ENCODE results near the gene FAM193A.

FAM193A gene

DNA sequence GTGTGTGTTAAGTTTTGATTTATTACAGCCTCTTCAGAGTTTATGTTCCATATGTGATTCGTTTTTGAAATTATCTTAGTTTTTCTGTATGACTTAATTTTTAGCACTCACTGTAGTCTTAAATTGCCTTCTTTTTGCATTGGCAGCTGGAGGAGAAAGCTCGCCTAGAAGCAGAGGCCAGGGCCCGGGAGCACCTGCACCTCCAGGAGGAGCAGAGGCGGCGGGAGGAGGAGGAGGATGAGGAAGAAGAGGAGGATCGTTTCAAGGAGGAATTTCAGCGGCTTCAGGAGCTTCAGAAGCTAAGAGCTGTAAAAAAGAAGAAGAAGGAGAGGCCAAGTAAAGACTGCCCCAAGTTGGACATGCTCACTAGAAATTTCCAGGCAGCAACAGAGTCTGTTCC lies 163.1 kb downstream of the FAM193A start:
- no peak for ATAC-seq
- TF ChIP-seq CSDC2 (CRISPR knock-in tag; IDR thresholded peaks at IDR 0.05) (no peak), ZNF565 (CRISPR knock-in tag; conservative IDR thresholded peaks at IDR 0.05; ENCODE audit: low read depth) (no peak), TOX (CRISPR knock-in tag; IDR thresholded peaks at IDR 0.05; ENCODE audit: borderline replicate concordance) (no peak), ZNF8 (CRISPR knock-in tag; IDR thresholded peaks at IDR 0.05) (no peak), PPARA (CRISPR knock-in tag; IDR thresholded peaks at IDR 0.05; ENCODE audit: borderline replicate concordance) (no peak), ARNTL (CRISPR knock-in tag; IDR thresholded peaks at IDR 0.05; ENCODE audit: borderline replicate concordance, low read depth) (no peak), ZFP30 (CRISPR knock-in tag; IDR thresholded peaks at IDR 0.05) (no peak), GLIS3 (CRISPR knock-in tag; IDR thresholded peaks at IDR 0.05) (no peak), ZNF70 (CRISPR knock-in tag; IDR thresholded peaks at IDR 0.05) (no peak), BACH2 (CRISPR knock-in tag; IDR thresholded peaks at IDR 0.05; ENCODE audit: borderline replicate concordance) (no peak), RARB (CRISPR knock-in tag; IDR thresholded peaks at IDR 0.05) (no peak), OSR1 (CRISPR knock-in tag; IDR thresholded peaks at IDR 0.05) (no peak), SNAI2 (CRISPR knock-in tag; IDR thresholded peaks at IDR 0.05) (no peak), ISL1 (CRISPR knock-in tag; IDR thresholded peaks at IDR 0.05) (no peak), ESRRG (CRISPR knock-in tag; IDR thresholded peaks at IDR 0.05) (no peak)
- TF ChIP-seq, protein P1, sequence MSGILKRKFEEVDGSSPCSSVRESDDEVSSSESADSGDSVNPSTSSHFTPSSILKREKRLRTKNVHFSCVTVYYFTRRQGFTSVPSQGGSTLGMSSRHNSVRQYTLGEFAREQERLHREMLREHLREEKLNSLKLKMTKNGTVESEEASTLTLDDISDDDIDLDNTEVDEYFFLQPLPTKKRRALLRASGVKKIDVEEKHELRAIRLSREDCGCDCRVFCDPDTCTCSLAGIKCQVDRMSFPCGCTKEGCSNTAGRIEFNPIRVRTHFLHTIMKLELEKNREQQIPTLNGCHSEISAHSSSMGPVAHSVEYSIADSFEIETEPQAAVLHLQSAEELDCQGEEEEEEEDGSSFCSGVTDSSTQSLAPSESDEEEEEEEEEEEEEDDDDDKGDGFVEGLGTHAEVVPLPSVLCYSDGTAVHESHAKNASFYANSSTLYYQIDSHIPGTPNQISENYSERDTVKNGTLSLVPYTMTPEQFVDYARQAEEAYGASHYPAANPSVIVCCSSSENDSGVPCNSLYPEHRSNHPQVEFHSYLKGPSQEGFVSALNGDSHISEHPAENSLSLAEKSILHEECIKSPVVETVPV (CRISPR knock-in tag; IDR thresholded peaks at IDR 0.05): no peak
- TF ChIP-seq, protein P2, sequence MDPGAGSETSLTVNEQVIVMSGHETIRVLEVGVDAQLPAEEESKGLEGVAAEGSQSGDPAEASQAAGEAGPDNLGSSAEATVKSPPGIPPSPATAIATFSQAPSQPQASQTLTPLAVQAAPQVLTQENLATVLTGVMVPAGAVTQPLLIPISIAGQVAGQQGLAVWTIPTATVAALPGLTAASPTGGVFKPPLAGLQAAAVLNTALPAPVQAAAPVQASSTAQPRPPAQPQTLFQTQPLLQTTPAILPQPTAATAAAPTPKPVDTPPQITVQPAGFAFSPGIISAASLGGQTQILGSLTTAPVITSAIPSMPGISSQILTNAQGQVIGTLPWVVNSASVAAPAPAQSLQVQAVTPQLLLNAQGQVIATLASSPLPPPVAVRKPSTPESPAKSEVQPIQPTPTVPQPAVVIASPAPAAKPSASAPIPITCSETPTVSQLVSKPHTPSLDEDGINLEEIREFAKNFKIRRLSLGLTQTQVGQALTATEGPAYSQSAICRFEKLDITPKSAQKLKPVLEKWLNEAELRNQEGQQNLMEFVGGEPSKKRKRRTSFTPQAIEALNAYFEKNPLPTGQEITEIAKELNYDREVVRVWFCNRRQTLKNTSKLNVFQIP (CRISPR knock-in tag; IDR thresholded peaks at IDR 0.05; ENCODE audit: borderline replicate concordance, low read depth): no peak
- TF ChIP-seq, protein P3, sequence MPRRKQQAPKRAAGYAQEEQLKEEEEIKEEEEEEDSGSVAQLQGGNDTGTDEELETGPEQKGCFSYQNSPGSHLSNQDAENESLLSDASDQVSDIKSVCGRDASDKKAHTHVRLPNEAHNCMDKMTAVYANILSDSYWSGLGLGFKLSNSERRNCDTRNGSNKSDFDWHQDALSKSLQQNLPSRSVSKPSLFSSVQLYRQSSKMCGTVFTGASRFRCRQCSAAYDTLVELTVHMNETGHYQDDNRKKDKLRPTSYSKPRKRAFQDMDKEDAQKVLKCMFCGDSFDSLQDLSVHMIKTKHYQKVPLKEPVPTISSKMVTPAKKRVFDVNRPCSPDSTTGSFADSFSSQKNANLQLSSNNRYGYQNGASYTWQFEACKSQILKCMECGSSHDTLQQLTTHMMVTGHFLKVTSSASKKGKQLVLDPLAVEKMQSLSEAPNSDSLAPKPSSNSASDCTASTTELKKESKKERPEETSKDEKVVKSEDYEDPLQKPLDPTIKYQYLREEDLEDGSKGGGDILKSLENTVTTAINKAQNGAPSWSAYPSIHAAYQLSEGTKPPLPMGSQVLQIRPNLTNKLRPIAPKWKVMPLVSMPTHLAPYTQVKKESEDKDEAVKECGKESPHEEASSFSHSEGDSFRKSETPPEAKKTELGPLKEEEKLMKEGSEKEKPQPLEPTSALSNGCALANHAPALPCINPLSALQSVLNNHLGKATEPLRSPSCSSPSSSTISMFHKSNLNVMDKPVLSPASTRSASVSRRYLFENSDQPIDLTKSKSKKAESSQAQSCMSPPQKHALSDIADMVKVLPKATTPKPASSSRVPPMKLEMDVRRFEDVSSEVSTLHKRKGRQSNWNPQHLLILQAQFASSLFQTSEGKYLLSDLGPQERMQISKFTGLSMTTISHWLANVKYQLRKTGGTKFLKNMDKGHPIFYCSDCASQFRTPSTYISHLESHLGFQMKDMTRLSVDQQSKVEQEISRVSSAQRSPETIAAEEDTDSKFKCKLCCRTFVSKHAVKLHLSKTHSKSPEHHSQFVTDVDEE (CRISPR knock-in tag; IDR thresholded peaks at IDR 0.05): no peak
- TF ChIP-seq, protein P4, sequence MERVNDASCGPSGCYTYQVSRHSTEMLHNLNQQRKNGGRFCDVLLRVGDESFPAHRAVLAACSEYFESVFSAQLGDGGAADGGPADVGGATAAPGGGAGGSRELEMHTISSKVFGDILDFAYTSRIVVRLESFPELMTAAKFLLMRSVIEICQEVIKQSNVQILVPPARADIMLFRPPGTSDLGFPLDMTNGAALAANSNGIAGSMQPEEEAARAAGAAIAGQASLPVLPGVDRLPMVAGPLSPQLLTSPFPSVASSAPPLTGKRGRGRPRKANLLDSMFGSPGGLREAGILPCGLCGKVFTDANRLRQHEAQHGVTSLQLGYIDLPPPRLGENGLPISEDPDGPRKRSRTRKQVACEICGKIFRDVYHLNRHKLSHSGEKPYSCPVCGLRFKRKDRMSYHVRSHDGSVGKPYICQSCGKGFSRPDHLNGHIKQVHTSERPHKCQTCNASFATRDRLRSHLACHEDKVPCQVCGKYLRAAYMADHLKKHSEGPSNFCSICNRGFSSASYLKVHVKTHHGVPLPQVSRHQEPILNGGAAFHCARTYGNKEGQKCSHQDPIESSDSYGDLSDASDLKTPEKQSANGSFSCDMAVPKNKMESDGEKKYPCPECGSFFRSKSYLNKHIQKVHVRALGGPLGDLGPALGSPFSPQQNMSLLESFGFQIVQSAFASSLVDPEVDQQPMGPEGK (CRISPR knock-in tag; IDR thresholded peaks at IDR 0.05; ENCODE audit: borderline replicate concordance): no peak
- TF ChIP-seq, protein P5, sequence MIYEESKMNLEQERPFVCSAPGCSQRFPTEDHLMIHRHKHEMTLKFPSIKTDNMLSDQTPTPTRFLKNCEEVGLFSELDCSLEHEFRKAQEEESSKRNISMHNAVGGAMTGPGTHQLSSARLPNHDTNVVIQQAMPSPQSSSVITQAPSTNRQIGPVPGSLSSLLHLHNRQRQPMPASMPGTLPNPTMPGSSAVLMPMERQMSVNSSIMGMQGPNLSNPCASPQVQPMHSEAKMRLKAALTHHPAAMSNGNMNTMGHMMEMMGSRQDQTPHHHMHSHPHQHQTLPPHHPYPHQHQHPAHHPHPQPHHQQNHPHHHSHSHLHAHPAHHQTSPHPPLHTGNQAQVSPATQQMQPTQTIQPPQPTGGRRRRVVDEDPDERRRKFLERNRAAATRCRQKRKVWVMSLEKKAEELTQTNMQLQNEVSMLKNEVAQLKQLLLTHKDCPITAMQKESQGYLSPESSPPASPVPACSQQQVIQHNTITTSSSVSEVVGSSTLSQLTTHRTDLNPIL (CRISPR knock-in tag; IDR thresholded peaks at IDR 0.05; ENCODE audit: low read depth): no peak

DNA sequence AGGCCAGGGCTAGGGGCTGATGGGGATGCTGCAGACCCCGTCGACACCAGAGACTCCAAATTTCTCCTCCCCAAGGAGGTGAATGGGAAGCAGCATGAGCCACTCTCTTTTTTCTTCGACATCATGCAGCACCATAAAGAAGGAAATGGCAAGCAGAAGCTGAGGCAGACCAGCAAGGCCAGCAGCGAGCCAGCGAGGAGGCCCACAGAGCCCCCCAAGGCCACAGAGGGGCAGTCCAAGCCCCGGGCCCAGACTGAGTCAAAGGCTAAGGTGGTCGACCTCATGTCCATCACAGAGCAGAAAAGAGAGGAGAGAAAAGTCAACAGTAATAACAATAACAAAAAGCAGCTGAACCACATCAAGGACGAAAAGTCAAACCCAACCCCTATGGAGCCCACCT lies 163.6 kb downstream of the FAM193A start:
- TF ChIP-seq, protein P1 (CRISPR knock-in tag; IDR thresholded peaks at IDR 0.05): no peak
- TF ChIP-seq, protein P2 (CRISPR knock-in tag; IDR thresholded peaks at IDR 0.05; ENCODE audit: borderline replicate concordance, low read depth): no peak
- TF ChIP-seq ZFP3 (CRISPR knock-in tag; IDR thresholded peaks at IDR 0.05): no peak
- TF ChIP-seq SNAI2 (CRISPR knock-in tag; IDR thresholded peaks at IDR 0.05): no peak
- TF ChIP-seq TCF4 (CRISPR knock-in tag; IDR thresholded peaks at IDR 0.05; ENCODE audit: borderline replicate concordance): no peak
- no peak for TF ChIP-seq BACH2 (CRISPR knock-in tag; IDR thresholded peaks at IDR 0.05; ENCODE audit: borderline replicate concordance)
- TF ChIP-seq RARB (CRISPR knock-in tag; IDR thresholded peaks at IDR 0.05): no peak
- TF ChIP-seq, protein P5 (CRISPR knock-in tag; IDR thresholded peaks at IDR 0.05; ENCODE audit: low read depth): no peak
- TF ChIP-seq ZNF8 (CRISPR knock-in tag; IDR thresholded peaks at IDR 0.05): no peak
- TF ChIP-seq OSR1 (CRISPR knock-in tag; IDR thresholded peaks at IDR 0.05): no peak
- no peak for TF ChIP-seq ZFP30 (CRISPR knock-in tag; IDR thresholded peaks at IDR 0.05)
- no peak for TF ChIP-seq ISL1 (CRISPR knock-in tag; IDR thresholded peaks at IDR 0.05)
- TF ChIP-seq ESRRG (CRISPR knock-in tag; IDR thresholded peaks at IDR 0.05): no peak
- TF ChIP-seq TOX (CRISPR knock-in tag; IDR thresholded peaks at IDR 0.05; ENCODE audit: borderline replicate concordance): no peak
- TF ChIP-seq, protein P4 (CRISPR knock-in tag; IDR thresholded peaks at IDR 0.05; ENCODE audit: borderline replicate concordance): no peak
- no peak for TF ChIP-seq GLIS3 (CRISPR knock-in tag; IDR thresholded peaks at IDR 0.05)
- ATAC-seq: no peak
